HepG2 (cell line): ENCODE data around the gene PPOX. TPM values are rescaled to one million over a fixed set of nuclear protein-coding genes. Genes with fewer than 3 reads are reported as not detected.

Experiments
- CHD2 ChIP-seq: IDR thresholded peaks from 2 replicates; pipeline ENCODE4 v1.6.1; 2011; ENCODE audit warnings: low read depth, low read length, improper control_type of control experiment
- ETS1 ChIP-seq: sonication (generic); formaldehyde crosslinking; IDR thresholded peaks from 2 replicates; pipeline ENCODE4 v1.4.0; 2020; ENCODE audit warnings: missing genetic modification reagents
- ETV5 ChIP-seq: IDR thresholded peaks from 2 replicates; pipeline ENCODE4 v1.6.1; 2018; ENCODE audit warnings: missing biosample characterization, missing genetic modification reagents, inconsistent platforms, borderline replicate concordance
- KLF13 ChIP-seq: sonication (generic); formaldehyde crosslinking; IDR thresholded peaks from 2 replicates; pipeline ENCODE4 v1.4.0; 2020; ENCODE audit warnings: mild to moderate bottlenecking, missing genetic modification reagents
- KMT2A ChIP-seq: sonication (generic); formaldehyde crosslinking; IDR thresholded peaks from 2 replicates; pipeline ENCODE4 v1.4.0; 2020; ENCODE audit warnings: missing genetic modification reagents
- MAFF ChIP-seq: IDR thresholded peaks from 2 replicates; pipeline ENCODE4 v1.6.1; 2011; ENCODE audit warnings: low read depth, low read length, improper control_type of control experiment
- MED1 ChIP-seq: sonication (generic); formaldehyde crosslinking; IDR thresholded peaks from 2 replicates; pipeline ENCODE4 v1.4.0; 2020; ENCODE audit warnings: missing genetic modification reagents
- NFATC3 ChIP-seq: sonication (generic); formaldehyde crosslinking; IDR thresholded peaks from 2 replicates; pipeline ENCODE4 v1.5.1; 2020; ENCODE audit warnings: mild to moderate bottlenecking, missing genetic modification reagents
- RARA ChIP-seq: IDR thresholded peaks from 2 replicates; pipeline ENCODE4 v1.6.1; 2016; ENCODE audit warnings: missing genetic modification reagents, missing compliant biosample characterization
- SOX13 ChIP-seq, 3 experiments: fragments of 450-650 bp in 1 of 3; sonication (generic) in 1 of 3; formaldehyde crosslinking in 1 of 3; IDR thresholded peaks in 2 of 3; conservative IDR thresholded peaks in 1 of 3; 2 replicates each; pipeline versions ENCODE4 v1.5.0 to v1.6.1; 2016 to 2020; ENCODE audit warnings: antibody characterized with exemption in 1 of 3, mild to moderate bottlenecking in 1 of 3, missing compliant biosample characterization in 1 of 3, missing genetic modification reagents in 1 of 3, moderate library complexity in 1 of 3
- SP2 ChIP-seq: sonication (generic); formaldehyde crosslinking; IDR thresholded peaks from 2 replicates; pipeline ENCODE4 v1.5.1; 2020; ENCODE audit warnings: mild to moderate bottlenecking, missing genetic modification reagents
- SRF ChIP-seq: IDR thresholded peaks from 2 replicates; pipeline ENCODE4 v1.6.1; 2011; ENCODE audit warnings: mild to moderate bottlenecking, low read depth, low read length, moderate library complexity
- STAG1 ChIP-seq: sonication (generic); formaldehyde crosslinking; IDR thresholded peaks from 2 replicates; pipeline ENCODE4 v1.4.0; 2020; ENCODE audit warnings: missing genetic modification reagents
- TEAD2 ChIP-seq: sonication (generic); formaldehyde crosslinking; IDR thresholded peaks from 2 replicates; pipeline ENCODE4 v1.9.0; 2021; ENCODE audit warnings: missing genetic modification reagents
- ZMAT3 ChIP-seq: sonication (generic); formaldehyde crosslinking; conservative IDR thresholded peaks from 2 replicates; pipeline ENCODE4 v1.7.0; 2021; ENCODE audit warnings: missing genetic modification reagents
- ZNF12 ChIP-seq: sonication (generic); formaldehyde crosslinking; IDR thresholded peaks from 2 replicates; pipeline ENCODE4 v1.5.0; 2020; ENCODE audit warnings: missing genetic modification reagents
- ZNF296 ChIP-seq: sonication (generic); formaldehyde crosslinking; conservative IDR thresholded peaks from 2 replicates; pipeline ENCODE4 v1.5.0; 2020; ENCODE audit warnings: mild to moderate bottlenecking, missing genetic modification reagents
- ZNF570 ChIP-seq: sonication (generic); formaldehyde crosslinking; IDR thresholded peaks from 2 replicates; pipeline ENCODE4 v1.4.0; 2020; ENCODE audit warnings: mild to moderate bottlenecking, missing genetic modification reagents, borderline replicate concordance
- ZNF605 ChIP-seq: sonication (generic); formaldehyde crosslinking; IDR thresholded peaks from 2 replicates; pipeline ENCODE4 v1.8.0; 2022; ENCODE audit warnings: mild to moderate bottlenecking, missing genetic modification reagents
- ZNF788 ChIP-seq: sonication (generic); formaldehyde crosslinking; IDR thresholded peaks from 2 replicates; pipeline ENCODE4 v1.5.0; 2020; ENCODE audit warnings: mild to moderate bottlenecking, missing genetic modification reagents, borderline replicate concordance
- ZNF879 ChIP-seq: sonication (generic); formaldehyde crosslinking; IDR thresholded peaks from 2 replicates; pipeline ENCODE4 v1.8.1; 2023; ENCODE audit warnings: missing genetic modification reagents
- ZNF891 ChIP-seq: sonication (generic); formaldehyde crosslinking; IDR thresholded peaks from 2 replicates; pipeline ENCODE4 v1.5.0; 2020; ENCODE audit warnings: mild to moderate bottlenecking, missing genetic modification reagents
- polyA plus RNA-seq, 8 experiments: library from polyadenylated mRNA; depleted of rRNA in 3 of 8; stranded (reverse) in 7 of 8; unstranded in 1 of 8; fragments of >200 nt; fragmentation: Illumina TruSeq in 4 of 8; extraction: Trizol in 4 of 8; gene quantifications; 2 replicates each; pipeline versions ENCODE4 v1.2.1 to v1.2.3, GENCODE V29; 2011 to 2016; ENCODE audit warnings: low read depth in 4 of 8, missing spikeins in 1 of 8, mixed read lengths in 1 of 8; ENCODE audit not compliant: insufficient read depth in 1 of 8
- total RNA-seq, 5 experiments: library from RNA; depleted of rRNA; stranded (reverse); fragments of >200 nt; fragmentation: Illumina TruSeq; extraction: Trizol; gene quantifications; 2 replicates each; pipeline ENCODE4 v1.2.3, GENCODE V29; 2016; ENCODE audit warnings: low read depth in 1 of 5
- TF ChIP-seq, protein P1 (sequence below): IDR thresholded peaks from 2 replicates; pipeline ENCODE4 v1.6.1; 2012; ENCODE audit warnings: low read length, improper control_type of control experiment
- TF ChIP-seq, protein P2 (sequence below): sonication (generic); formaldehyde crosslinking; IDR thresholded peaks from 2 replicates; pipeline ENCODE4 v1.4.0; 2020; ENCODE audit warnings: missing genetic modification reagents
- TF ChIP-seq, protein P3 (sequence below): sonication (generic); formaldehyde crosslinking; IDR thresholded peaks from 2 replicates; pipeline ENCODE4 v1.4.0; 2020; ENCODE audit warnings: mild to moderate bottlenecking, missing genetic modification reagents

PPOX gene
- total and polyA plus RNA-seq, 2 of the 13 experiments (the other 11 are each of a cell fraction or from before 2014, with no cell fraction given): 15.5 to 27.7 TPM

- no peak for TF ChIP-seq MAFF
- TF ChIP-seq STAG1 (CRISPR knock-in tag): no peak
- no peak for TF ChIP-seq MED1 (CRISPR knock-in tag)
- TF ChIP-seq, protein P1, sequence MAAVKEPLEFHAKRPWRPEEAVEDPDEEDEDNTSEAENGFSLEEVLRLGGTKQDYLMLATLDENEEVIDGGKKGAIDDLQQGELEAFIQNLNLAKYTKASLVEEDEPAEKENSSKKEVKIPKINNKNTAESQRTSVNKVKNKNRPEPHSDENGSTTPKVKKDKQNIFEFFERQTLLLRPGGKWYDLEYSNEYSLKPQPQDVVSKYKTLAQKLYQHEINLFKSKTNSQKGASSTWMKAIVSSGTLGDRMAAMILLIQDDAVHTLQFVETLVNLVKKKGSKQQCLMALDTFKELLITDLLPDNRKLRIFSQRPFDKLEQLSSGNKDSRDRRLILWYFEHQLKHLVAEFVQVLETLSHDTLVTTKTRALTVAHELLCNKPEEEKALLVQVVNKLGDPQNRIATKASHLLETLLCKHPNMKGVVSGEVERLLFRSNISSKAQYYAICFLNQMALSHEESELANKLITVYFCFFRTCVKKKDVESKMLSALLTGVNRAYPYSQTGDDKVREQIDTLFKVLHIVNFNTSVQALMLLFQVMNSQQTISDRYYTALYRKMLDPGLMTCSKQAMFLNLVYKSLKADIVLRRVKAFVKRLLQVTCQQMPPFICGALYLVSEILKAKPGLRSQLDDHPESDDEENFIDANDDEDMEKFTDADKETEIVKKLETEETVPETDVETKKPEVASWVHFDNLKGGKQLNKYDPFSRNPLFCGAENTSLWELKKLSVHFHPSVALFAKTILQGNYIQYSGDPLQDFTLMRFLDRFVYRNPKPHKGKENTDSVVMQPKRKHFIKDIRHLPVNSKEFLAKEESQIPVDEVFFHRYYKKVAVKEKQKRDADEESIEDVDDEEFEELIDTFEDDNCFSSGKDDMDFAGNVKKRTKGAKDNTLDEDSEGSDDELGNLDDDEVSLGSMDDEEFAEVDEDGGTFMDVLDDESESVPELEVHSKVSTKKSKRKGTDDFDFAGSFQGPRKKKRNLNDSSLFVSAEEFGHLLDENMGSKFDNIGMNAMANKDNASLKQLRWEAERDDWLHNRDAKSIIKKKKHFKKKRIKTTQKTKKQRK: no peak
- TF ChIP-seq, protein P2, sequence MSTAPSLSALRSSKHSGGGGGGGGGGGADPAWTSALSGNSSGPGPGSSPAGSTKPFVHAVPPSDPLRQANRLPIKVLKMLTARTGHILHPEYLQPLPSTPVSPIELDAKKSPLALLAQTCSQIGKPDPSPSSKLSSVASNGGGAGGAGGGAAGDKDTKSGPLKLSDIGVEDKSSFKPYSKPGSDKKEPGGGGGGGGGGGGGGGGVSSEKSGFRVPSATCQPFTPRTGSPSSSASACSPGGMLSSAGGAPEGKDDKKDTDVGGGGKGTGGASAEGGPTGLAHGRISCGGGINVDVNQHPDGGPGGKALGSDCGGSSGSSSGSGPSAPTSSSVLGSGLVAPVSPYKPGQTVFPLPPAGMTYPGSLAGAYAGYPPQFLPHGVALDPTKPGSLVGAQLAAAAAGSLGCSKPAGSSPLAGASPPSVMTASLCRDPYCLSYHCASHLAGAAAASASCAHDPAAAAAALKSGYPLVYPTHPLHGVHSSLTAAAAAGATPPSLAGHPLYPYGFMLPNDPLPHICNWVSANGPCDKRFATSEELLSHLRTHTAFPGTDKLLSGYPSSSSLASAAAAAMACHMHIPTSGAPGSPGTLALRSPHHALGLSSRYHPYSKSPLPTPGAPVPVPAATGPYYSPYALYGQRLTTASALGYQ (CRISPR knock-in tag): no peak
- no peak for TF ChIP-seq ZNF570 (CRISPR knock-in tag)
- TF ChIP-seq ZNF12 (CRISPR knock-in tag): no peak
- TF ChIP-seq ZNF891 (CRISPR knock-in tag): peak; percentile 77
- TF ChIP-seq NFATC3 (CRISPR knock-in tag): no peak
- TF ChIP-seq ETV5 (CRISPR knock-in tag): no peak
- no peak for TF ChIP-seq SRF
- no peak; the same call in 1 of the 2 replicates for TF ChIP-seq KLF13
- no peak for TF ChIP-seq ZNF296 (CRISPR knock-in tag)
- TF ChIP-seq, protein P3, sequence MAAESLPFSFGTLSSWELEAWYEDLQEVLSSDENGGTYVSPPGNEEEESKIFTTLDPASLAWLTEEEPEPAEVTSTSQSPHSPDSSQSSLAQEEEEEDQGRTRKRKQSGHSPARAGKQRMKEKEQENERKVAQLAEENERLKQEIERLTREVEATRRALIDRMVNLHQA (CRISPR knock-in tag): no peak
- peak; percentile 8; the same call in 1 of the 2 replicates for TF ChIP-seq ZNF605 (CRISPR knock-in tag)
- TF ChIP-seq ZNF788 (CRISPR knock-in tag): peak; percentile 50; the same call in 1 of the 2 replicates
- TF ChIP-seq ZNF879 (CRISPR knock-in tag): no peak
- TF ChIP-seq RARA (CRISPR knock-in tag): no peak
- no peak for TF ChIP-seq SOX13 (IDR thresholded peaks at IDR 0.05)
- TF ChIP-seq SOX13 (CRISPR knock-in tag; conservative IDR thresholded peaks at IDR 0.05 in 1 of 2, IDR thresholded peaks at IDR 0.05 in 1 of 2): no peak
- TF ChIP-seq SP2 (CRISPR knock-in tag): peak; percentile 75; the same call in 1 of the 2 replicates
- no peak for TF ChIP-seq ETS1 (CRISPR knock-in tag)
- TF ChIP-seq KMT2A (CRISPR knock-in tag): no peak
- TF ChIP-seq CHD2: no peak
- no peak for TF ChIP-seq TEAD2 (CRISPR knock-in tag)
- peak; percentile 43; the same call in 1 of the 2 replicates for TF ChIP-seq ZMAT3
These were observed 6.9 kb upstream of the PPOX start, which contains the start of gene USP21 (continued) for GRCh38 chr1:161159087-161159912.
